Omental fat pad (tissue), 4 donors: ENCODE measurements around the gene IFI44L. TPM values are rescaled to one million over a fixed set of nuclear protein-coding genes. Genes with fewer than 3 reads are reported as not detected.

ENCODE experiments used
- ATAC-seq: fragments of 150-250 bp; one replicate; pipeline ENCODE4 v1.9.1; 2016; ENCODE audit warnings: mild to moderate bottlenecking, moderate library complexity; ENCODE audit not compliant: low FRiP score
- DNase-seq: peaks from one replicate; pipeline ENCODE4 v3.0.0-alpha.2; 2019; ENCODE audit warnings: low spot score
- CTCF ChIP-seq, 3 donors: fragments of 450-650 bp; IDR thresholded peaks; one replicate each; pipeline ENCODE4 v1.5.1; 2016 to 2017; ENCODE audit warnings: antibody characterized with exemption in 3 of 3, mild to moderate bottlenecking in 3 of 3, moderate library complexity in 2 of 3
- total RNA-seq, 4 donors: library from RNA; depleted of rRNA; stranded (reverse); fragments of >200 nt; gene quantifications; one replicate each; pipeline ENCODE4 v1.1.0, GENCODE V29; 2016

IFI44L gene
- total RNA-seq, 4 donors from 2014 or later: 5.5 to 80.7 (median 11.2) TPM

- TF ChIP-seq CTCF (IDR thresholded peaks at IDR 0.05): no peak
- ATAC-seq (no peak), DNase-seq (no peak)
Measured at GRCh38 chr1:78678324-78678723, 58.1 kb downstream of the IFI44L start.

- ATAC-seq: no peak
- TF ChIP-seq CTCF (IDR thresholded peaks at IDR 0.05): no peak
- DNase-seq: no peak
Measured at GRCh38 chr1:78681265-78681664, 61.0 kb downstream of the IFI44L start.

- TF ChIP-seq CTCF (IDR thresholded peaks at IDR 0.05): no peak
- no peak for ATAC-seq
- DNase-seq: no peak
Measured at GRCh38 chr1:78682496-78682895, 62.2 kb downstream of the IFI44L start.

- no peak for ATAC-seq
- DNase-seq: no peak
- no peak for TF ChIP-seq CTCF (IDR thresholded peaks at IDR 0.05)
Measured at GRCh38 chr1:78683079-78683478, 62.8 kb downstream of the IFI44L start.

- TF ChIP-seq CTCF (IDR thresholded peaks at IDR 0.05): no peak
- DNase-seq: no peak
- ATAC-seq: no peak
Measured at GRCh38 chr1:78687315-78687714, 67.1 kb downstream of the IFI44L start.

- DNase-seq (no peak), ATAC-seq (no peak)
- no peak for TF ChIP-seq CTCF (IDR thresholded peaks at IDR 0.05)
Measured at GRCh38 chr1:78687914-78688313, 67.7 kb downstream of the IFI44L start.

- DNase-seq (no peak), ATAC-seq (no peak)
Measured at GRCh38 chr1:78688697-78689096, 68.4 kb downstream of the IFI44L start.

More at GRCh38 chr1:78688697-78689096, 68.4 kb downstream of the IFI44L start:
- TF ChIP-seq CTCF (IDR thresholded peaks at IDR 0.05): no peak
